Hepatocyte (in vitro differentiated cells): Measurements from ENCODE around the gene HEXD.

Experiments used
- EZH2 ChIP-seq: fragments of 200-600 bp; sonication (generic); IDR thresholded peaks from 2 replicates; pipeline ENCODE4 v1.6.1; 2016; ENCODE audit warnings: antibody characterized with exemption, mild to moderate bottlenecking, borderline replicate concordance
- EZH2phosphoT487 ChIP-seq: fragments of 200-600 bp; sonication (generic); IDR thresholded peaks from one replicate; pipeline ENCODE4 v1.6.1; 2018; ENCODE audit warnings: antibody characterized with exemption, mild to moderate bottlenecking, low read depth, moderate library complexity; ENCODE audit not compliant: unreplicated experiment, severe bottlenecking
- TF ChIP-seq, protein P1 (sequence below): fragments of 200-600 bp; sonication (generic); IDR thresholded peaks from 2 replicates; pipeline ENCODE4 v1.5.1; 2016; ENCODE audit warnings: antibody characterized with exemption, mild to moderate bottlenecking; ENCODE audit not compliant: poor library complexity

DNA sequence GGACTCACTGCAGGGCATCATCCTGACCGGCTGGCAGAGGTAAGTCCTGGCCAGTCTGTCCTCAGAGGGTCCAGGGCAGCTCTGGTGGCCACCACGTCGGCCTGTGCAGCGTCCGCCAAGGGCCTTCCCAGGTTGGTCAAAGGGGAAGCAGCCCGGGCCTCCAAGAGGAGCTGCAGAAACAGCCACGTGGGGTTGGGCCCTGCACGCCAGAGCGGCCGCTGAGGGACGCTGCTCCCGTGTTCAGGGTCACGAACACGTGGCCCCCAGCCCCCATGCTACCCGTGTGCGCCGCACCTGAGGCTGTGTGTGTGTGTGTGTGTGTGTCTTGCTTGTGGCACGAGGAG is 19.1 kb downstream of the HEXD start:
- TF ChIP-seq, protein P1, sequence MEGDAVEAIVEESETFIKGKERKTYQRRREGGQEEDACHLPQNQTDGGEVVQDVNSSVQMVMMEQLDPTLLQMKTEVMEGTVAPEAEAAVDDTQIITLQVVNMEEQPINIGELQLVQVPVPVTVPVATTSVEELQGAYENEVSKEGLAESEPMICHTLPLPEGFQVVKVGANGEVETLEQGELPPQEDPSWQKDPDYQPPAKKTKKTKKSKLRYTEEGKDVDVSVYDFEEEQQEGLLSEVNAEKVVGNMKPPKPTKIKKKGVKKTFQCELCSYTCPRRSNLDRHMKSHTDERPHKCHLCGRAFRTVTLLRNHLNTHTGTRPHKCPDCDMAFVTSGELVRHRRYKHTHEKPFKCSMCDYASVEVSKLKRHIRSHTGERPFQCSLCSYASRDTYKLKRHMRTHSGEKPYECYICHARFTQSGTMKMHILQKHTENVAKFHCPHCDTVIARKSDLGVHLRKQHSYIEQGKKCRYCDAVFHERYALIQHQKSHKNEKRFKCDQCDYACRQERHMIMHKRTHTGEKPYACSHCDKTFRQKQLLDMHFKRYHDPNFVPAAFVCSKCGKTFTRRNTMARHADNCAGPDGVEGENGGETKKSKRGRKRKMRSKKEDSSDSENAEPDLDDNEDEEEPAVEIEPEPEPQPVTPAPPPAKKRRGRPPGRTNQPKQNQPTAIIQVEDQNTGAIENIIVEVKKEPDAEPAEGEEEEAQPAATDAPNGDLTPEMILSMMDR, result no peak
- TF ChIP-seq EZH2phosphoT487 (no peak), EZH2 (no peak)
